Inferior parietal cortex (tissue), 1 donor: ENCODE results near the gene GFRA3.
A peak's percentile ranks its signal among the peaks of the same experiment; 100 is the strongest.

Experiments used
- DNase-seq: peaks from one replicate; pipeline ENCODE4 v3.0.0-alpha.2; 2016; ENCODE audit errors: extremely low spot score

The GFRA3 gene

GRCh38 chr5:138246822-138247221, 27.6 kb downstream of the GFRA3 start:
- DNase-seq = no peak

- DNase-seq = no peak
Observed at GRCh38 chr5:138246334-138246733, 28.1 kb downstream of the GFRA3 start.

GRCh38 chr5:138245717-138246116, 28.7 kb downstream of the GFRA3 start:
- DNase-seq = no peak

GRCh38 chr5:138243794-138244193, 30.6 kb downstream of the GFRA3 start:
- DNase-seq = no peak

GRCh38 chr5:138241688-138242571, 32.5 kb downstream of the GFRA3 start:
- DNase-seq = no peak

- no peak for DNase-seq
Observed at GRCh38 chr5:138240650-138241385, 33.6 kb downstream of the GFRA3 start.

GRCh38 chr5:138238034-138238433, 36.4 kb downstream of the GFRA3 start:
- no peak for DNase-seq

- no peak for DNase-seq
Observed at GRCh38 chr5:138234651-138235050, 39.8 kb downstream of the GFRA3 start.

GRCh38 chr5:138233280-138233679, 41.1 kb downstream of the GFRA3 start:
- DNase-seq = no peak

- no peak for DNase-seq
Observed at GRCh38 chr5:138230981-138231589, 43.3 kb downstream of the GFRA3 start.

GRCh38 chr5:138230261-138230660, 44.2 kb downstream of the GFRA3 start:
- DNase-seq = no peak

- DNase-seq = no peak
Observed at GRCh38 chr5:138229387-138229786, 45.0 kb downstream of the GFRA3 start.

- DNase-seq = no peak
Observed at GRCh38 chr5:138226910-138227309, 47.5 kb downstream of the GFRA3 start.

- DNase-seq = no peak
Observed at GRCh38 chr5:138224712-138225111, 49.7 kb downstream of the GFRA3 start.

GRCh38 chr5:138223532-138223931, 50.9 kb downstream of the GFRA3 start:
- no peak for DNase-seq

- DNase-seq = no peak
Observed at GRCh38 chr5:138216799-138217198, 57.6 kb downstream of the GFRA3 start.

GRCh38 chr5:138213161-138214029, 61.0 kb downstream of the GFRA3 start, which contains the start of gene CDC23:
Gene CDC23 (minus strand): TSS chr5:138213323. CDS start chr5:138213312, 11 bp downstream.
- DNase-seq = peak; percentile 99

- DNase-seq = peak; percentile 8
Observed at GRCh38 chr5:138212828-138213160, 61.6 kb downstream of the GFRA3 start.

- no peak for DNase-seq
Observed at GRCh38 chr5:138210985-138211384, 63.4 kb downstream of the GFRA3 start.
